Measurements from ENCODE around the gene FLNB. TPM values are rescaled to one million over a fixed set of nuclear protein-coding genes. Genes with fewer than 3 reads are reported as not detected.
"Not testable (repeated sequence)": the region's sequence is repeated elsewhere in the genome, so short reads cannot be mapped to it uniquely, and the experiment has no call there.

The FLNB gene
- total RNA-seq, 1 donor, result 274 TPM

DNA sequence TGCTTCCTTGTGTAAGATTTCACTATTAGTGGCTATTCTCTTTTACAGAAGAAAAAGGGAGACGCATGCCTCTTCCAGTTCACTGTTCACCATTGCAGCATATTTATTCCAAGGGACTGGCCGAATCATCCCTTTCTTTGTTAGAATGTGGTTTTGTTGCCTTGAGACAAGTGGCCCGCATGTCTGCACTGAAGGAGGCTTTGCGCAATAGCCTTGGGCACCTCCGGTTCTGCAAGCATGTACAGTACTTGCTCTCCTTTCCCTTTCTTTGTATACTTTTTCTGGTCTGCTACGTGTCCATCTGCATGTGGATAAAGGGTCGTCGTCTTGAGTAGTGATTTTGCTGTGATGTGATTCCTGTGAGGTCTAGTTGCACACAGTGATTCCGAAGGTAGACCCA, 43.0 kb downstream of the FLNB start:
- H3K36me3 ChIP-seq (ENCODE audit: insufficient read depth, low read length), result no peaks in the 10 kb centered on the region
- no peaks in the 10 kb centered on the region for H3K9me3 ChIP-seq (ENCODE audit: low read depth, low read length)
- peaks cover 58% of the 10 kb centered on the region for H3K4me1 ChIP-seq (ENCODE audit: insufficient read depth, low read length)
- H2AFZ ChIP-seq (ENCODE audit: low read length), result no peak overlapping the region
- H3K79me2 ChIP-seq (ENCODE audit: insufficient read depth, low read length), result peaks cover 79% of the 10 kb centered on the region
- H4K20me1 ChIP-seq (ENCODE audit: insufficient read depth, low read length), result peaks cover 6% of the 10 kb centered on the region
- peak overlapping the region; percentile 63 for H3K4me2 ChIP-seq (ENCODE audit: insufficient read depth, low read length)
- peak; percentile 43 for DNase-seq (ENCODE audit: insufficient read length, low spot score, missing footprints)
- no peaks in the 10 kb centered on the region for H3K27me3 ChIP-seq (ENCODE audit: insufficient read depth, low read length)
- H3K4me3 ChIP-seq (ENCODE audit: insufficient read depth, low read length), result peak overlapping the region; percentile 1
- H3K27ac ChIP-seq (ENCODE audit: low read depth, low read length), result peak overlapping the region; percentile 93
- TF ChIP-seq, protein P1, sequence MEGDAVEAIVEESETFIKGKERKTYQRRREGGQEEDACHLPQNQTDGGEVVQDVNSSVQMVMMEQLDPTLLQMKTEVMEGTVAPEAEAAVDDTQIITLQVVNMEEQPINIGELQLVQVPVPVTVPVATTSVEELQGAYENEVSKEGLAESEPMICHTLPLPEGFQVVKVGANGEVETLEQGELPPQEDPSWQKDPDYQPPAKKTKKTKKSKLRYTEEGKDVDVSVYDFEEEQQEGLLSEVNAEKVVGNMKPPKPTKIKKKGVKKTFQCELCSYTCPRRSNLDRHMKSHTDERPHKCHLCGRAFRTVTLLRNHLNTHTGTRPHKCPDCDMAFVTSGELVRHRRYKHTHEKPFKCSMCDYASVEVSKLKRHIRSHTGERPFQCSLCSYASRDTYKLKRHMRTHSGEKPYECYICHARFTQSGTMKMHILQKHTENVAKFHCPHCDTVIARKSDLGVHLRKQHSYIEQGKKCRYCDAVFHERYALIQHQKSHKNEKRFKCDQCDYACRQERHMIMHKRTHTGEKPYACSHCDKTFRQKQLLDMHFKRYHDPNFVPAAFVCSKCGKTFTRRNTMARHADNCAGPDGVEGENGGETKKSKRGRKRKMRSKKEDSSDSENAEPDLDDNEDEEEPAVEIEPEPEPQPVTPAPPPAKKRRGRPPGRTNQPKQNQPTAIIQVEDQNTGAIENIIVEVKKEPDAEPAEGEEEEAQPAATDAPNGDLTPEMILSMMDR (IDR thresholded peaks at IDR 0.05; ENCODE audit: extremely low read depth, low read depth, low read length), result no peak

- not testable (repeated sequence) for H3K27me3 ChIP-seq (ENCODE audit: insufficient read depth, low read length); H2AFZ ChIP-seq (ENCODE audit: low read length); H3K9me3 ChIP-seq (ENCODE audit: low read depth, low read length); DNase-seq (ENCODE audit: insufficient read length, low spot score, missing footprints); H4K20me1 ChIP-seq (ENCODE audit: insufficient read depth, low read length); H3K36me3 ChIP-seq (ENCODE audit: insufficient read depth, low read length)
- peak overlapping the region; percentile 1 for H3K4me3 ChIP-seq (ENCODE audit: insufficient read depth, low read length)
- peak overlapping the region; percentile 63 for H3K4me2 ChIP-seq (ENCODE audit: insufficient read depth, low read length)
- peaks cover 78% of the 10 kb centered on the region for H3K79me2 ChIP-seq (ENCODE audit: insufficient read depth, low read length)
- peak overlapping the region; percentile 93 for H3K27ac ChIP-seq (ENCODE audit: low read depth, low read length)
- H3K4me1 ChIP-seq (ENCODE audit: insufficient read depth, low read length), result peaks cover 61% of the 10 kb centered on the region
Measured at GRCh38 chr3:58051658-58052261, 43.5 kb downstream of the FLNB start.

DNA sequence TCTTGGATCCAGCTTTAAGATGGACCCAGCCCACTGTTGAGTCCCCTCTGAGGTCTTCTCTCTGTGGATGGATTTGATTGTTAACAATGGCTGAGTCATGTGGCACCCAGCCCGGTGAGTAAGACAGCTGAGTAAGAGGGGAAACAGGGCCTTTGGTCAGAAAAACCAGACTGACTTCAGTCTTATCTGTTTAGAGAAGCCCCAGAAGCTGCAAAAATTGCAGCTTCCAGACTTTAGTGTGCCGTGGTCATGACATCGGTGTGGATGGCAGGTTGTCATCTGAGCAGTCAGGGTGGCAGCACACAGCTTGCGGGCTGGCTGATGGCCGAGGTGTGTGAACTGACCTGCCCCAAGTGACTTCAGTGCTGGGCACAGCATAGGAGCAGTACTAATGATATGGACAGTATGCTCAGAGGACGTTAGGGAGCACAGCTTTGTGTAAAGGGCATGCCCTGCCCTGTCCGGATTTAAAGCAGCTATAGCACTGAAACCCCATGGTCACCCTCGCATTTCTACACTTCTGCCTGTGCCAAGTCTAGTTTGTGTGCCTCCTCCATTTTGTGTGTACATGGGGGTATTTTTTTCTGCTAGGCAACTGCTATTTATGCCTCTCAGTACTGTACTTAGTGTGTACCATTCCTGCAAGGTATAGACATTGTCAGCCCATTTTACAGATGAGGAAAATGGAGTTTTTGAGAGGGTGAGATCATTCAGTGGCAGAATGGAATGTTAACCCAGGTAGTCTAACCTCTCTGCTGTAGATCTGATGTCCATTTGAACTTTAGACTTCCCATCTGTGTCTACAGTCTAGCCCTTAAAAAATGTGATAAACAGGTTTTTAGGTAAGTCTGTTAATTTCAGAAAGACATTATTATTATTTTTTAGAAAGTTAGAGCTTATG, 44.4 kb downstream of the FLNB start:
- no peaks in the 10 kb centered on the region for H3K27me3 ChIP-seq (ENCODE audit: insufficient read depth, low read length)
- H3K79me2 ChIP-seq (ENCODE audit: insufficient read depth, low read length), result peaks cover 81% of the 10 kb centered on the region
- TF ChIP-seq, protein P1 (IDR thresholded peaks at IDR 0.05; ENCODE audit: extremely low read depth, low read depth, low read length), result no peak
- H3K4me3 ChIP-seq (ENCODE audit: insufficient read depth, low read length), result peak overlapping the region; percentile 21
- H2AFZ ChIP-seq (ENCODE audit: low read length), result no peak overlapping the region
- H3K9me3 ChIP-seq (ENCODE audit: low read depth, low read length), result no peaks in the 10 kb centered on the region
- H3K4me1 ChIP-seq (ENCODE audit: insufficient read depth, low read length), result peaks cover 64% of the 10 kb centered on the region
- peak overlapping the region; percentile 93 for H3K27ac ChIP-seq (ENCODE audit: low read depth, low read length)
- DNase-seq (ENCODE audit: insufficient read length, low spot score, missing footprints), result peak; percentile 75
- H3K36me3 ChIP-seq (ENCODE audit: insufficient read depth, low read length), result no peaks in the 10 kb centered on the region
- H4K20me1 ChIP-seq (ENCODE audit: insufficient read depth, low read length), result peaks cover 6% of the 10 kb centered on the region
- H3K4me2 ChIP-seq (ENCODE audit: insufficient read depth, low read length), result peak overlapping the region; percentile 63

- H3K36me3 ChIP-seq (ENCODE audit: insufficient read depth, low read length), result no peaks in the 10 kb centered on the region
- peaks cover 75% of the 10 kb centered on the region for H3K79me2 ChIP-seq (ENCODE audit: insufficient read depth, low read length)
- no peak overlapping the region for H3K27ac ChIP-seq (ENCODE audit: low read depth, low read length)
- peaks cover 62% of the 10 kb centered on the region for H3K4me1 ChIP-seq (ENCODE audit: insufficient read depth, low read length)
- no peak overlapping the region for H2AFZ ChIP-seq (ENCODE audit: low read length)
- H4K20me1 ChIP-seq (ENCODE audit: insufficient read depth, low read length), result peaks cover 6% of the 10 kb centered on the region
- no peak overlapping the region for H3K4me3 ChIP-seq (ENCODE audit: insufficient read depth, low read length)
- no peaks in the 10 kb centered on the region for H3K27me3 ChIP-seq (ENCODE audit: insufficient read depth, low read length)
- no peak for DNase-seq (ENCODE audit: insufficient read length, low spot score, missing footprints)
- TF ChIP-seq, protein P1 (IDR thresholded peaks at IDR 0.05; ENCODE audit: extremely low read depth, low read depth, low read length), result no peak
- no peak overlapping the region for H3K4me2 ChIP-seq (ENCODE audit: insufficient read depth, low read length)
- H3K9me3 ChIP-seq (ENCODE audit: low read depth, low read length), result no peaks in the 10 kb centered on the region
Measured at GRCh38 chr3:58054652-58055051, 46.4 kb downstream of the FLNB start.
